GM12801 (cell line): Measurements from ENCODE around the gene IL15RA.

ENCODE experiments used
- TF ChIP-seq, protein P1 (sequence below): IDR thresholded peaks from one replicate; pipeline ENCODE4 v1.5.1; 2011; ENCODE audit warnings: control low read depth; ENCODE audit not compliant: insufficient read length; ENCODE audit errors: extremely low read depth

IL15RA gene

DNA sequence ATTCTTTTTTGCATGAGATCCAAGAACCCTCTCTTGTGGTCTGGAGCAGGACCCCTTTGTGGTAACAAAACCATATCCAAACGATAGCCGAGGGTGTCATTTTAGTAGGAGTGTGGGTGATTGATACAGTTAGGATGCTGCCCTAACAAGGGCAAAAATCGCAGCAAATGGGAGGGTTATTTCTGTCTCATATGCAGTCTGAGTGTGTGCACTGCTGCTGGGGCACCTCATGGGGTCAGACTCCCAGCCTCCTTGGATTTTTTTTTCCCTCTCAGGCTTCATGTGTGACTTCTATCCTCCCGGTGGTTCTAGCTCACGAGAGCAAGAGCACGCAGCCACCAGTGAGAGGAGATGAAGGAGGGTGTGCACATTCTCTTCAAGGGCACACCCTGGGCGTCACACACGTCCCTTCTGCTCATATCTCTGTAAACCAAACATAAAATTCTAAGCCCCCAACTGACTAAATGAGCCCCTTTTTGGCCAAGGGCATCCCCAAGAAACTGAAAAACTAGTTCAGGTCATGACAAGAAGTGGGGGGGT, 28.6 kb upstream of the IL15RA start:
- TF ChIP-seq, protein P1, sequence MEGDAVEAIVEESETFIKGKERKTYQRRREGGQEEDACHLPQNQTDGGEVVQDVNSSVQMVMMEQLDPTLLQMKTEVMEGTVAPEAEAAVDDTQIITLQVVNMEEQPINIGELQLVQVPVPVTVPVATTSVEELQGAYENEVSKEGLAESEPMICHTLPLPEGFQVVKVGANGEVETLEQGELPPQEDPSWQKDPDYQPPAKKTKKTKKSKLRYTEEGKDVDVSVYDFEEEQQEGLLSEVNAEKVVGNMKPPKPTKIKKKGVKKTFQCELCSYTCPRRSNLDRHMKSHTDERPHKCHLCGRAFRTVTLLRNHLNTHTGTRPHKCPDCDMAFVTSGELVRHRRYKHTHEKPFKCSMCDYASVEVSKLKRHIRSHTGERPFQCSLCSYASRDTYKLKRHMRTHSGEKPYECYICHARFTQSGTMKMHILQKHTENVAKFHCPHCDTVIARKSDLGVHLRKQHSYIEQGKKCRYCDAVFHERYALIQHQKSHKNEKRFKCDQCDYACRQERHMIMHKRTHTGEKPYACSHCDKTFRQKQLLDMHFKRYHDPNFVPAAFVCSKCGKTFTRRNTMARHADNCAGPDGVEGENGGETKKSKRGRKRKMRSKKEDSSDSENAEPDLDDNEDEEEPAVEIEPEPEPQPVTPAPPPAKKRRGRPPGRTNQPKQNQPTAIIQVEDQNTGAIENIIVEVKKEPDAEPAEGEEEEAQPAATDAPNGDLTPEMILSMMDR, result no peak

DNA sequence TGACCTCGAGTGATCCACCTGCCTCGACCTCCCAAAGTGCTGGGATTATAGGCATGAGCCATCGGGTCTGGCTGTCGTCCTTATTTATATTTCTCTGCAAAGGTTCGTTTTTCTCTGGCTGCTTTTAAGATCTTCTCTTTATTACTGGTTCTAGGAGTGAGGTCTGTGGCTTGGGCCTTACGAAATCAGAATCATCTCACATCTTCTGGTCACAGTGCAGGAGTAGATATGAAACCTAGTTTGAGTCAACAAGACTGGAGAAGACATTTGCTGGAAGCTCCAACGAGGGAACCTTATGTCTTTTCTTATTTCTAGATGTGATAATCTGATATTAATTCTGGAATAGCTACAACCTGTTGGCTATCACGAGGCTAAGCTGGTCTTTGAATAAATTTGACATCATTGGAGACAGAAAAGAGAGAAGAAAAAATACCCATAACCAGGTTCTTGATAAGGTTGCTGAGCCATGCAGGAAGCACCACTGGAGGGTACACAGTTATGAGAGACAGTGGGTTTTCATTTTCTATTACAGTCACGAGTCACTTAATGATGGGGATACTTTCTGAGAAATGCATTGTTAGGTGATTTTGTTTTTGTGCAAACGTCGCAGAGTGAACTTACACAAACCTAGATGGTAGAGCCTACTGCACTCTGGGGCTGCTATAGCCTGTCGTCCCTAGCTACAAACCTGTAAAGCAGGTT, 25.6 kb upstream of the IL15RA start:
- TF ChIP-seq, protein P1, result no peak

DNA sequence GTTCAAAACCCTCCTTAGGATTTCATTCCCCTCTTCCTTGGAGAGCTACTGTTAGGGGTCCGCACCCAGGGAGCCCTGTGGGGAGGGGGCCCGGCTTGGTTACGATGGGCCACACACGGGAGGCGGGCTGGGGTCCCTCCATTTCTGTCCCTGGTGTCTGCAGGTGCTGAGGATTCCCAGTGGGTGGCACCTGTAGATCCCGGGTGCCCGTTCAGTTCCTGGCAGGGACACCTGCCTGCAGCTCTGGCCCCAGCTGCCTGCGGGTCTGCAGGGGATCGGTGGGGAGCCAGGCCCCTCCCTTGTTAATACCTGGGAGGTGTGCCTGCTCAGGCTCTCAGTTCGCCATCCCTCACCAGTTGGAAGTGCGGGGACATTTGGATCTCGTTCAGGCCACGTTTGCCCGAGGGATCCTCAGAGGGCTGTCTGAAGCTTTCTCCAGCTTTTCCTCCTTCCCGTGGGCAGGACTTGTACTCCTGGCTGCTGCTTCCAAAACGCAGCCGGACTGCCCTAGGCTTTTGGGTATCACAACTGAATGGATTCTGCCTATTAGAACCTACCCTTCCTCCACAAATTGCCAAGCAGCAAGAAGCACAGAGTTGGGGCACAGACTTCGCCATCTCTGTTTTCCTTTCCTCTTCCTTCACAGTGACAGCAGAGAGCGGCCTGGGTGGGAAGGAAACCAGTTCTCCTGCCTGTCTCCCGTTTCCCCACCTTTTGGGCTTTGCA, 22.3 kb upstream of the IL15RA start:
- TF ChIP-seq, protein P1, result no peak

DNA sequence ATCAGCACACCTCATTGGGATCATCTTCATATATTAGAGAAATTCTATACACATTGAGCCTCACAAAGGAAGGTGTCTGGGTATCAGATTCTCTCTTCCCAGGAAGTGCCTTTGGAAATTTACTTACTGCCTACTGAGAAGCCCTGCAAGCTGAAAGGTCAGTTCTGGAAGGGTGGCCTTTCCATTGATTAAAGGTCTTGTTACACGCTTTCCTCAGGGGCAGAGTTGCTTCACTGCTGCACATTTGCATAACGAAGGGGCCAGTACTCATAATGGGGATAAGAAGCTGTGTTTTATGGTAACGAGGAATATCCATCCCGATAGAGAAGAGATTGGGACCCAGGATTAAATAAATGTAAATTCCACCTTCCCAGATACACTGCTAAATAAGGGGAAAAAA, 19.4 kb upstream of the IL15RA start:
- TF ChIP-seq, protein P1, result no peak

DNA sequence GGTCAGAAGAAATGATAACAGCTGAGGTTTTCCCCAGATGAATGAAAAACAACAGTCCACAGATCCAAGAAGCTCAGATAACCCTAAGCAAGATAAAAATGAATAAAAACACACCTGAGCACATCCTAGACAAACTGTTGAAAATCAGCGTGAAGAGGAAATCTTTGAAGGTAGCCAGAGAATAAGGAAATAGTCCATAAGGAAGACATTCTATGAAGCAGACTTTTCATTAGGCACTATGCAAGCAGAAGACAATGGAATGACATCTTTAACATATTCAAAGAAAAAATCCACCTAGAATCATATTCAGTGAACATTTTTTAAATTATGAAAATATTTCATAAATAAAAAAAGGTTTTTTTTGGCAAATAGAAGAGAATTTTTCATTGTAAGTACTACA, 15.1 kb upstream of the IL15RA start:
- TF ChIP-seq, protein P1, result no peak

DNA sequence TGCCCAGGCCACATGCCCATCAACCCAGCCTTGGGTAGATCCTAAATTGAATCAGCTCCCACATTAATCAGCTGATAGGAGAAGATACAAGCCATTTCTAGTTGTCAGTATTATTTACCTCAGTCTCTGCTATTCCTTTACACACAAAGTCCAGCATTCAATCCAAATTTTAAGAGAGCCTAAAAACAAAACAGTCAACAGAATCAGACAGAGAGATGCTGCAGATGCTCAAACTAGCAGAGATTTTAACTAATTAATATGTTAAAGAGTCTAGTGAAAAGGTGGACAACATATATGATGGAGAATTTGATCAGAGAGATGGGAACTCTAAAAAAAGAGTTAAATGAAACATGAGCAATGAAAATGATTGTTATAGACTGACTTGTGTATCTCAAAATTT, 14.4 kb upstream of the IL15RA start:
- TF ChIP-seq, protein P1, result no peak

DNA sequence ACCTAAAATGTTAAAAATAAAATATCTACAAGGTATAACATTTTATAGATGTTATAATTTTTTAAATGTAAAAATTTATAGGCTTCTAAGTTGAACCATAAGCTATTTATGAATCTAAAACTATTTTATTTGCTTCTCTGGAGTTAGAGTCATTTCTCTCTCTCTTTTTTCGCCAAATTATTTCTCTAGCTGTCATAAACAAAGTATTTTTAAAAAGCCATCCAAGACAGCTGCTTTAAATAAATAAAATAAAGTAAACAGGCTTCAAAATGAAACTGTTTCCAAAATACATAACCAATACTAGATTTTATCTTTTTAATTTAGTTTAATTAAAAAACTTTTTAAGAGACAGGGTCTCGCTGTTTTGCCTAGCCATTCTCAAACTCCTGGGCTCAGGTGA, 12.4 kb upstream of the IL15RA start:
- TF ChIP-seq, protein P1, result no peak
